GM12875 (cell line): ENCODE measurements around the gene MAP7.
"Not testable (repeated sequence)": the region's sequence is repeated elsewhere in the genome, so short reads cannot be mapped to it uniquely, and the experiment has no call there.

Experiments
- H3K4me3 ChIP-seq: one replicate; pipeline ENCODE4 v1.5.1; 2011; ENCODE audit warnings: low read depth, low read length, control low read depth
- TF ChIP-seq, protein P1 (sequence below): IDR thresholded peaks from 2 replicates; pipeline ENCODE4 v1.5.1; 2011; ENCODE audit warnings: low read depth, mild to moderate bottlenecking, control low read depth, inconsistent platforms, low read length, moderate library complexity, borderline replicate concordance; ENCODE audit not compliant: insufficient read depth

Gene MAP7

GRCh38 chr6:136487759-136488425 lies 62.3 kb downstream of the MAP7 start:
- no peak overlapping the region for H3K4me3 ChIP-seq
- TF ChIP-seq, protein P1, sequence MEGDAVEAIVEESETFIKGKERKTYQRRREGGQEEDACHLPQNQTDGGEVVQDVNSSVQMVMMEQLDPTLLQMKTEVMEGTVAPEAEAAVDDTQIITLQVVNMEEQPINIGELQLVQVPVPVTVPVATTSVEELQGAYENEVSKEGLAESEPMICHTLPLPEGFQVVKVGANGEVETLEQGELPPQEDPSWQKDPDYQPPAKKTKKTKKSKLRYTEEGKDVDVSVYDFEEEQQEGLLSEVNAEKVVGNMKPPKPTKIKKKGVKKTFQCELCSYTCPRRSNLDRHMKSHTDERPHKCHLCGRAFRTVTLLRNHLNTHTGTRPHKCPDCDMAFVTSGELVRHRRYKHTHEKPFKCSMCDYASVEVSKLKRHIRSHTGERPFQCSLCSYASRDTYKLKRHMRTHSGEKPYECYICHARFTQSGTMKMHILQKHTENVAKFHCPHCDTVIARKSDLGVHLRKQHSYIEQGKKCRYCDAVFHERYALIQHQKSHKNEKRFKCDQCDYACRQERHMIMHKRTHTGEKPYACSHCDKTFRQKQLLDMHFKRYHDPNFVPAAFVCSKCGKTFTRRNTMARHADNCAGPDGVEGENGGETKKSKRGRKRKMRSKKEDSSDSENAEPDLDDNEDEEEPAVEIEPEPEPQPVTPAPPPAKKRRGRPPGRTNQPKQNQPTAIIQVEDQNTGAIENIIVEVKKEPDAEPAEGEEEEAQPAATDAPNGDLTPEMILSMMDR = no peak

GRCh38 chr6:136486357-136486756 lies 63.9 kb downstream of the MAP7 start:
- TF ChIP-seq, protein P1 = no peak
- H3K4me3 ChIP-seq = no peak overlapping the region

- H3K4me3 ChIP-seq = no peak overlapping the region
- TF ChIP-seq, protein P1 = no peak
Measured at GRCh38 chr6:136483906-136484305, 66.3 kb downstream of the MAP7 start.

DNA sequence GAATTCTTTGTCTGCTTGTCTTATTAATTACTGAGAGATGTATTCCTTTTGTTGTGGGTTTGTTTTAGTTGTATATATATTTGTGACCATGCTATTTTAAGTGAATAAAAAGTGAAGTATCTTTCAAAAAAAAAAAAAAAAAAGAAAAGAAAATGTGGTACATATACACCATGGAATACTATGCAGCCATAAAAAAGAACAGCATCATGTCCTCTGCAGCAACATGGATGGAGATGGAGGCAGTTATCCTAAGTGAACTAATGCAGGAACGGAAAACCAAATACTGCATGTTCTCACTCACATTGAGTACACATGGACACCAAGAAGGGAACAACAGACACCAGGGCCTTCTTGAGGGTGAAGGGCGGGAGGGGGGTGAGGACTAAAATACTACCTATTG lies 67.2 kb downstream of the MAP7 start:
- H3K4me3 ChIP-seq = not testable (repeated sequence)

DNA sequence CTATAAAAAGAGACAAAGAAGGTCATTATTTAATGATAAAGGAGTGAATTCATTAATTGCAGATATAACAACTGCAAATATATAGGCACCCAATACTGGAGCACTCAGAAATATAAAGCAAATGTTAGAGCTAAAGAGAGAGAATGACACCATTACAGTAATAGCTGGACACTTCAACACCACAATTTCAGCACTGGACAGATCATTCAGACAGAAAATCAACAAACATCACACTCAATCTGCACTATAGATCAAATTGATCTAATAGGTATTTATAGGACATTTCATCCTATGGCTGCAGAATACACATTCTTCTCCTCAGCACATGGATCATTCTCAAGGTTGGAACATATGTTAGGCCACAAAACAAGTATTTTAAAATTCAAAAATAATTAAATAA lies 72.7 kb downstream of the MAP7 start:
- TF ChIP-seq, protein P1 = no peak
- H3K4me3 ChIP-seq = no peak overlapping the region

DNA sequence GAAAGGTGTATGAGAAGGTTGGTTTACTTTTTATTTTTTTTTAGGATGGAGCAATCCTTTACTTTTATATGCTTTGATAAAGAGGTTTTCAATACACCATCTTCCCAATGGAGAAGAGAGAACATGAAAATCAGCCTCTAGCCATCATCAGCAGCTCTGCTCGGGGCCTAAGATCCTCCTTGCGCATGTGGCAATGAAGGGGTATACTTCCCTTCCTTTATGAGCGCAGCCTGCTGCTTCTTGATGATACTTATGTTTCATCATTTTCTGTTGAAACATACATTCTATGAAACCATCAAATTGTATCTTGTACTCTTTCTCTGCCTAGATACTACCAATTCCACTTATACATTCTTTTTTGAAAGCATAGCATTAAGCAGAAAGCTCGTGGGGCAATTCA lies 74.5 kb downstream of the MAP7 start:
- no peak overlapping the region for H3K4me3 ChIP-seq
- TF ChIP-seq, protein P1 = no peak

GRCh38 chr6:136474241-136474640 lies 76.0 kb downstream of the MAP7 start:
- TF ChIP-seq, protein P1 = no peak
- no peak overlapping the region for H3K4me3 ChIP-seq
